ENCODE data around the gene ENOX1. TPM values are rescaled to one million over a fixed set of nuclear protein-coding genes. Genes with fewer than 3 reads are reported as not detected.

Gene ENOX1
- total RNA-seq, 1 experiment from 2014 or later, result 0.26 TPM

DNA sequence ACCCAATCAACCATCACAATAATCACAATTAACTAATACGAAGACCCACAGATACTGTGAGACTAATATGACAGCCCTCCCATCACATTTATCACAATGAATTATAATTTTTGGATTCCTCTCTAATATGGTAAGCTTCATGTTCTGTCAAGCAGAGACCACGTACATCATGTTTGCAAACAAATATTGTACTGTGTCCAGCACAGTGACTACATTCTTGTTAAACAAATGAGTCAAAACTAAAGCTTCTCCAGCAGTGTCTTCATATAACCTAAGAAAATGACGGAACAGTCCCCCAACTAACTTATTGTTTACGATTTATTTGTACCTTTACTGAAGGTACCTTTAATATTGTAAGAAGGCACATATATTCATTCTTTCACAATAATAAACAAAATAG, 292.6 kb downstream of the ENOX1 start (continued):
- TF ChIP-seq NFYB (CRISPR knock-in tag; conservative IDR thresholded peaks at IDR 0.05; ENCODE audit: low read depth) (no peak), HMGXB4 (CRISPR knock-in tag; IDR thresholded peaks at IDR 0.05) (no peak), ARID4B (CRISPR knock-in tag; IDR thresholded peaks at IDR 0.05; ENCODE audit: borderline replicate concordance) (no peak), JAZF1 (CRISPR knock-in tag; IDR thresholded peaks at IDR 0.05) (no peak), ZNF671 (CRISPR knock-in tag; IDR thresholded peaks at IDR 0.05) (no peak)
- TF ChIP-seq, protein P1, sequence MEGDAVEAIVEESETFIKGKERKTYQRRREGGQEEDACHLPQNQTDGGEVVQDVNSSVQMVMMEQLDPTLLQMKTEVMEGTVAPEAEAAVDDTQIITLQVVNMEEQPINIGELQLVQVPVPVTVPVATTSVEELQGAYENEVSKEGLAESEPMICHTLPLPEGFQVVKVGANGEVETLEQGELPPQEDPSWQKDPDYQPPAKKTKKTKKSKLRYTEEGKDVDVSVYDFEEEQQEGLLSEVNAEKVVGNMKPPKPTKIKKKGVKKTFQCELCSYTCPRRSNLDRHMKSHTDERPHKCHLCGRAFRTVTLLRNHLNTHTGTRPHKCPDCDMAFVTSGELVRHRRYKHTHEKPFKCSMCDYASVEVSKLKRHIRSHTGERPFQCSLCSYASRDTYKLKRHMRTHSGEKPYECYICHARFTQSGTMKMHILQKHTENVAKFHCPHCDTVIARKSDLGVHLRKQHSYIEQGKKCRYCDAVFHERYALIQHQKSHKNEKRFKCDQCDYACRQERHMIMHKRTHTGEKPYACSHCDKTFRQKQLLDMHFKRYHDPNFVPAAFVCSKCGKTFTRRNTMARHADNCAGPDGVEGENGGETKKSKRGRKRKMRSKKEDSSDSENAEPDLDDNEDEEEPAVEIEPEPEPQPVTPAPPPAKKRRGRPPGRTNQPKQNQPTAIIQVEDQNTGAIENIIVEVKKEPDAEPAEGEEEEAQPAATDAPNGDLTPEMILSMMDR (IDR thresholded peaks at IDR 0.05), result no peak

DNA sequence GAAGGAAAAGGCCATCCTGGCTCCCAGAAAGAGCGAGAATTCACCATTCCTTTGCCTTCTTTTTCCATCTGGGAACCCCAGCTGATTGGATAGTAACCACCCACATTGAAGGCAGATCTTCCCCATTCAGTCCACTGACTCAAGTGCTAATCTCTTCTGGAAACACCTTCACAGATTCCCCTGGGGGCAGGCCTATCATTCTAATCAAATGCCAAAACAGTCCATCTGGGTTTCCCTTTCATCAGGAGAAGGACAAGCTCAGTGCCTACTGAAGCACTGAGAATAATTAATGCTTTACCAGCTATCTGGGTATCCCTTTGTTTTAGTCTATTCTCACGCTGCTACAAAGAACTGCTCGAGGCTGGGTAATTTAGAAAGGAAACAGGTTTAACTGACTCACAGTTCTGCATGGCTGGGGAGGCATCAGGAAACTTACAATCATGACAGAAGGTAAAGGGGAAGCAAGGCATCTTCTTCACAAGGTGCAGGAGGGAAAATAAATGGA, 293.2 kb downstream of the ENOX1 start:
- CTCF ChIA-PET, result no interaction called here
- H3K9me3 Mint-ChIP-seq, result peaks cover 6% of the 10 kb centered on the region
- H3K36me3 Mint-ChIP-seq, result no peaks in the 10 kb centered on the region
- no peak for DNase-seq (ENCODE audit: low spot score)
- POLR2A ChIA-PET, result no interaction called here
- no peak overlapping the region for H3K4me3 Mint-ChIP-seq
- TF ChIP-seq, protein P2, sequence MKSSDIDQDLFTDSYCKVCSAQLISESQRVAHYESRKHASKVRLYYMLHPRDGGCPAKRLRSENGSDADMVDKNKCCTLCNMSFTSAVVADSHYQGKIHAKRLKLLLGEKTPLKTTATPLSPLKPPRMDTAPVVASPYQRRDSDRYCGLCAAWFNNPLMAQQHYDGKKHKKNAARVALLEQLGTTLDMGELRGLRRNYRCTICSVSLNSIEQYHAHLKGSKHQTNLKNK (CRISPR knock-in tag; IDR thresholded peaks at IDR 0.05), result no peak
- TF ChIP-seq FOXP1 (CRISPR knock-in tag; IDR thresholded peaks at IDR 0.05; ENCODE audit: borderline replicate concordance) (no peak), ARID4B (CRISPR knock-in tag; IDR thresholded peaks at IDR 0.05; ENCODE audit: borderline replicate concordance) (no peak)
- H3K4me1 Mint-ChIP-seq, result no peaks in the 10 kb centered on the region
- no peak for ATAC-seq
- H3K27ac Mint-ChIP-seq, result no peak overlapping the region
- H3K27me3 Mint-ChIP-seq (ENCODE audit: low read depth), result peaks cover 5% of the 10 kb centered on the region; the same call in 1 of the 2 replicates

GRCh38 chr13:43492745-43493144, 294.0 kb downstream of the ENOX1 start:
- Mint-ChIP-seq H3K9me3 (peaks cover 6% of the 10 kb centered on the region), H3K27ac (no peak overlapping the region), H3K4me1 (no peaks in the 10 kb centered on the region), H3K4me3 (no peak overlapping the region), H3K27me3 (ENCODE audit: low read depth) (peaks cover 5% of the 10 kb centered on the region; the same call in 1 of the 2 replicates), H3K36me3 (no peaks in the 10 kb centered on the region)
- POLR2A ChIA-PET, result no interaction called here
- CTCF ChIA-PET, result no interaction called here
- DNase-seq (ENCODE audit: low spot score) (no peak), ATAC-seq (no peak)
- TF ChIP-seq, protein P3, sequence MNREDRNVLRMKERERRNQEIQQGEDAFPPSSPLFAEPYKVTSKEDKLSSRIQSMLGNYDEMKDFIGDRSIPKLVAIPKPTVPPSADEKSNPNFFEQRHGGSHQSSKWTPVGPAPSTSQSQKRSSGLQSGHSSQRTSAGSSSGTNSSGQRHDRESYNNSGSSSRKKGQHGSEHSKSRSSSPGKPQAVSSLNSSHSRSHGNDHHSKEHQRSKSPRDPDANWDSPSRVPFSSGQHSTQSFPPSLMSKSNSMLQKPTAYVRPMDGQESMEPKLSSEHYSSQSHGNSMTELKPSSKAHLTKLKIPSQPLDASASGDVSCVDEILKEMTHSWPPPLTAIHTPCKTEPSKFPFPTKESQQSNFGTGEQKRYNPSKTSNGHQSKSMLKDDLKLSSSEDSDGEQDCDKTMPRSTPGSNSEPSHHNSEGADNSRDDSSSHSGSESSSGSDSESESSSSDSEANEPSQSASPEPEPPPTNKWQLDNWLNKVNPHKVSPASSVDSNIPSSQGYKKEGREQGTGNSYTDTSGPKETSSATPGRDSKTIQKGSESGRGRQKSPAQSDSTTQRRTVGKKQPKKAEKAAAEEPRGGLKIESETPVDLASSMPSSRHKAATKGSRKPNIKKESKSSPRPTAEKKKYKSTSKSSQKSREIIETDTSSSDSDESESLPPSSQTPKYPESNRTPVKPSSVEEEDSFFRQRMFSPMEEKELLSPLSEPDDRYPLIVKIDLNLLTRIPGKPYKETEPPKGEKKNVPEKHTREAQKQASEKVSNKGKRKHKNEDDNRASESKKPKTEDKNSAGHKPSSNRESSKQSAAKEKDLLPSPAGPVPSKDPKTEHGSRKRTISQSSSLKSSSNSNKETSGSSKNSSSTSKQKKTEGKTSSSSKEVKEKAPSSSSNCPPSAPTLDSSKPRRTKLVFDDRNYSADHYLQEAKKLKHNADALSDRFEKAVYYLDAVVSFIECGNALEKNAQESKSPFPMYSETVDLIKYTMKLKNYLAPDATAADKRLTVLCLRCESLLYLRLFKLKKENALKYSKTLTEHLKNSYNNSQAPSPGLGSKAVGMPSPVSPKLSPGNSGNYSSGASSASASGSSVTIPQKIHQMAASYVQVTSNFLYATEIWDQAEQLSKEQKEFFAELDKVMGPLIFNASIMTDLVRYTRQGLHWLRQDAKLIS (CRISPR knock-in tag; IDR thresholded peaks at IDR 0.05; ENCODE audit: borderline replicate concordance), result no peak
- TF ChIP-seq CBFB (CRISPR knock-in tag; IDR thresholded peaks at IDR 0.05; ENCODE audit: low read depth) (no peak), HMGXB4 (CRISPR knock-in tag; IDR thresholded peaks at IDR 0.05) (no peak)
